Fibroblast of skin of left quadriceps (primary cell): ENCODE data around the gene CLEC20A.

Experiments
- DNase-seq, 2 experiments: peaks; one replicate each; pipeline ENCODE4 v3.0.0-alpha.2; 2013; ENCODE audit warnings: low read depth in 2 of 2

Gene CLEC20A

DNA sequence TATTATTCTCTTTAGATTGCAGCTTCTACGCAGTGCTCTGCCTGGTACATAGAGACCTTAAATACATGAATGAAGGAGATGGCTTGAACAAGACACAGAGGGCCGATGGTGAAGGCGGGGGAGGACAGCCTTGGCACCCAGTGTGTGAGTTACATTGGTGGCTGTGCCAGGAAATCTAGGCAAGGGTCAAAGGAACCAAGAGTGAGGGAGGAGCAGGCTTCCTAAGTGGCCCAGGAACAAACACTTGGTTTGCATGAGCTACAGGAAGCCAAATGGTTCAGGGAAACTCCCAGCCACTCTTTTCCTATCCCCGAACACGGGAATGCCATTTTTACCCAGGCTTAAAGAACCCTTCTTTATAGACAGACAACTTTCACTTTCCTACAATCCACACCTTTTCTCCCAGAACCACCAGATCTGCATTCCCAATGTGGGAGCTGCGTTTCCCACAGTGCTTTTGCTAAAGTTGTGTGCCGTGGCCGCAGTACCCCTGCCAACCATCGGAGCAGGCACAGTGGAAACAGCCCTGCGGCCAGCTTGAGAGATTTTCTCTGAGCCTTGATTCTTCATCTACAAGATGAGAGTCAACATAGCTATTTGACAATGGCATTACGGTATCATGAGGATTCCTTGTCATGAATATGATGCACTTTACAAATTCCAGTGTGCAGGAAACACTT lies 3.5 kb upstream of the CLEC20A start:
- no peak for DNase-seq

DNA sequence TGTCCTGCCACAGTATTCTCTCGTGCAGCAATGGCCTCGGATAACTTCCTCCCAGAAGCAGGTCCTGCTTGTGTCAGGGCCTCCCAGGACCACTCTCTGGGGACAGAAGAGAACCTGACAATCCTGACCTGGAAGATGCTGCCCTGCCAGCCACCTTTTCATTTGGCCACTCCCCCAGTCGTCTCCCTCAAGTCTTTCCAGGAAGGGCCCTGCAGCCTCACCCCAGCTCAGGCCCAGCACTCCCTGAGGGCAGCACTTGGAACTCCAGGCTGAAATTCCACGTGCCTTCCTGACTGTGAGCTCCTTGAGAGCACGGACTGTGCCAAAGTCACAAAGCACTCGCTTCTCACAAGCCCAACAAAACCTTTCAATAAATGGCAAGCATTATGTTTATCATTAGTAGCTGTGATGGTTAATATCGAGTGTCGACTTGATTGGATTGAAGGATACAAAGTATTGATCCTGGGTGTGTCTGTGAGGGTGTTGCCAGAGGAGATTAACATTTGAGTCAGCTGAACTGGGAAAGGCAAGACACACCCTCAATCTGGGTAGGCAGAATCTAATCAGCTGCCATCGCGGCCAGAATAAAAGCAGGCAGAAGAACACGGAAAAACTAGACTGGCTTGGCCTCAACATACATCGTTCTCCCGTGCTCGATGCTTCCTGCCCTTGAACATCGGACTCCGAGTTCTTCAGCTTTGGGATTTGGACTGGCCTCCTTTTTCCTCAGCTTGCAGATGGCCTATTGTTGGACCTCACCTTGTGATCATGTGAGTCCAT lies 2.3 kb upstream of the CLEC20A start:
- no peak for DNase-seq

DNA sequence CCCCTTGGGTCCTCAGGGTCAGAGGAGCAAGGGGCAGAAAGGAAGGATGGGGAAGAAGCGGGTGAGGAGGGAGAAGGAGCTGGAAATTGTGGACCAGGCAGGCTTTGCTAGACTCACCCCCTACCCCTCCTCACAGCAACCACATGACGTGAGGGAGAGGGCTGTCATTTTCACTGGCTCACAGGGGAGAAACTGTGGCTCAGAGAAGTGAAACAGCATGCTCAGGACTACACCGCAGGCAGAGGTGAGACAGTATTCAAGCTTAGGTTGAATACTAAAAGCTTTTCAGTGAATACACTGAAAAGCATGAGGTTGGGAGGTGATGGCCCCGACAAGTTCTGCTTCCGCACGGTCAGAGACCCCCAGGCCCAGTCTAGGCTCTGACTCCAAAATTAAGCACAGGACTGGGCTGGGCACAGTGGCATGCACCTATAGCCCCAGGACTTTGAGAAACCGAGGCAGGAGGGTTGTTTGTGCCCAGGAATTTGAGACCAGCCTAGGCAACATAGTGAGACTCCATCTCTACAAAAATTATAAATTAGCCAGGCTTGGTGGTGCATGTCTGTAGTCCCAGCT lies 1.2 kb upstream of the CLEC20A start:
- DNase-seq, result no peak

DNA sequence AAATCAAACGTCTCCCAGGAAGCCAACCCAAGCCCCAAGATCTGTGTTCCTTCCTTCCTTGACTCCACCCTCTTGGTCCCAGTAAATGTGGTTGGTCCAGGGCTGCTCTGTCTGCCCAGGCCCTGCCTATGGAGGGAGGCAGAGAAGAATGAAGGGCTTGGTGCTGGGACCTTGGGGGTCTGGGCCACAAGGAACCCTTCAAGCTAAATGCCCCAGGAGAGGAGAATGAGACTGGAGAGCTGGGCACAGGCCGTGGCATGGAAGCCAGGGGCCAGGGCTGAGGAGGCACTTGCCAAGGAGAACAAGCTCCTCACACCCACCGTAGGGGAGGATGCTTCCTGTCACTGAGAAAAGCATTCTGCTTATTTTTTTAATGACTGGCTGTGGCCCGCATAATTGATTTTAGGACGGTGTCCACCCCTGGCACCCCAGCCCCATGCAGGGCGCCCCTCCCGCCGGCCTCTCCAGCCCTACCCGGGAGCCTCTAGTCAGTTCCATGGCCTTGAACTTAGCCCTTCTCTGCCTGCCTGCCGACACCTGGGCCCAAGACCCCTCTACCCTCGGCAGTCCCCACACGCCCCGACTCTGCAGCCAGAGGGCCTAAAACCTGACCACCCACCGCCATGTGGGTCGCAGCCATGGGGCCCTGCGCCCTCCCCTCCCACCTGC lies 889 bp downstream of the CLEC20A start:
- no peak for DNase-seq

DNA sequence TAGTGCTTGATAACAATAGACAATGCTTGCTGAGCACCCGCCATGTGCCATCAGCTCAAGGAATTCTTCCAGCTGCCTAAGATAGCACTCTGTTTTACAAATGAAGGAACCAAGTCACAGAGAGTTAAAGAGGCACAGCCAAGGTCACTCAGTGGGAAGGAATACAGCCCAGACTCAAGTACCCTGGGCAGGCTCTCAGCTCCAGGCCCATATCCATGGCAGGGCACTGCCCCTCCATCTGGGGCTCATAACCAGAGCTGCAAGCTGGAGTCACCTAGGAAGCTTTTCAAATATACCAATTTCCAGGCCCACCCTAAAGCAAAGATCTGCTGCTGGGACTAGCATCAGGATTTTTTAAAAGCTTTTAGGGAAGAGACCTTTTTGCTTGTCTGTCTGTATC lies 1.6 kb downstream of the CLEC20A start:
- no peak for DNase-seq

DNA sequence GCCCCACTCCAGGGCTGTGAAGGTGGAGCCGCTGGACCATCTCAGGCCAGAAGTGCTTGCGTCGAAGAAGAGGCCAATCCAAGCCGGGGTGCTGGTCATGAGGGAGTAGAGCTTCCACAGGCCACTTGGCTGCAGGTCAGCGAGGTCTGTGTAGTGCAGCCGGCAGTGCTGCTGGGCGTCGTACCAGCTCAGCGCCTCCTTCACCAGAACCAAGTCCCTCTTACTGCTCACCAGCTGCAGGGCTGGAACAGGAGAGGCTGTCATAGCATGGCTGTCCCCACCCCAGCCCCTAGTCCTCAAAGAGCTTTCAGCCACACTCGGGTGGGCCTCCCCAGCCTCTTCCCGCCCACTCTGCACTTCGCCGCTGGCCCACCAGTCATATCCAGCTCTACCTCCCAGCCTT lies 2.2 kb downstream of the CLEC20A start:
- no peak for DNase-seq

DNA sequence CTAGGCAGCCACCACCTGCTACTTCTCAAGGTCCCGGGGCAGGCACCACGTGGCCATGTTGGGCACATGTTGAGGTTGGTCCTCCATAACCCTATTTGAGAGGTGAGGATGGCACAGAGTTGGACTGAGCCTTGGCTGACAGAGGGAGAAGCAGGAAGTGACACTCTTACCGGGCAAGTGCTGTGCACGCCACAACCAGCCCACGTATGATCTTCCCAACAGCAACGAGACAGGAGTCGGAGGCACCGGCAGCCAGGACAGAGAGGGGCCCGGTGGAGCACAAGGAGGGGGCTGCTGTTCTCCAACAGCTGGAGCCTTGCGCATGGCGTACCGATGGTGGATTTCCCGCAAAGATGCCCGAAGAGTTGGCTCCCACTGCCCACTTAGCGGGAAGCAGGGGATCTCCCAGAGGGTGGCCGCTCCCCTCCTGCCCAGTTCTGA lies 3.4 kb downstream of the CLEC20A start:
- DNase-seq, result no peak

DNA sequence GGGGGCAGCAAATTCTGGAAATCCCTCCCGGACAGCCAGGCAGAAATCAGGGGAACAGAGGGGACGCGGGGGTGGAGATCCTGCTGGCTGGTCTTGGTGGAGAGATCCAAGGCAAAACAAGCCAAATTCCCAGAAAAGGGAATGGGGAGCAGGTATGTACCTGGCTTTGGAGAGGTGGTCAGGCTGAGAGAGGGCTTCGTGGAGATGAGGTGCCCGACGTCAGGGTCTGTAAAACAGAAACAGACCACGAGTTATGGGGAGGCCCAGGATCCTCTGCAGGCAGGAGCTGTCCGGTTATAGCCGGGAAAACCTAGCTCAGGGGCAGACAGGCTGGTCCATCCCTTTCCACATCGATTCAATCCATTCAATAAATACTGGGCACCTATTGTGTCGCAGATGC lies 4.4 kb downstream of the CLEC20A start:
- DNase-seq, result no peak

DNA sequence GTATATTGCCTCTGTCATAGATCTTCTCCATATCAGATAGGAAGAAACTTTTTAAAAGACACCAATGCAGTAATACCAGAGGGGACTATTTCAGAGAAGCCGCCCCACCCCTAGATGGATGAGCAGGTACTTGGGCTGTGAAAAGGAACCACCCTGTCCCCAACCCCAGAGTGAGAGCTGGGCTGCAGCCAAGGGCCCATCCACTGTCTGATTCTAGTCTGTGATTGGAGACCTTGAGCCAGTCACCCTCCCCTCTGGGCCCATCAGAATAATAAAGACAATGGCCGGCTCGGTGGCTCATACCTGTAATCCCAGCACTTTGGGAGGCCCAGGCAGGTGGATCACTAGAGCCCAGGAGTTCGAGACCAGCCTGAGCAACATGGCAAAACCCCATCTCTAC lies 5.0 kb downstream of the CLEC20A start:
- no peak for DNase-seq

DNA sequence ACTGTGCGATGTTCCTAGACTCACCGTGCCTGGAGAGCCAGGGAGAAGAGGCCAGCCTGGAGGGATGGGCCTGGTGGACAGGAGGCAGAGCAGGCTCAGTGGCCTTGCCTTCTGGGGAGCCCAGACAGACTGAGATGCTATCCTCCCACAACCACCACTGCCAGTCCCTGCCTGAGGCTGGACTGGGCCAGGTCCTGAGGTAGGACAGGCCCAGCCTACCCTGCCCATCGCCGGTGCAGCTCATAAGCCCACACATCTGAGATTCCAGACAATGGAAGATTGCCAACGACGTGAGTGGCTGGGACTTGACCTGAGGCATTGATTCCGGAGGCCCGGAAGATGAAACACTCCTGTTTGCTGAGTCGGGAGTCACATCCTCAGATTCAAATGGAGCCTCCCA lies 5.8 kb downstream of the CLEC20A start:
- no peak for DNase-seq

DNA sequence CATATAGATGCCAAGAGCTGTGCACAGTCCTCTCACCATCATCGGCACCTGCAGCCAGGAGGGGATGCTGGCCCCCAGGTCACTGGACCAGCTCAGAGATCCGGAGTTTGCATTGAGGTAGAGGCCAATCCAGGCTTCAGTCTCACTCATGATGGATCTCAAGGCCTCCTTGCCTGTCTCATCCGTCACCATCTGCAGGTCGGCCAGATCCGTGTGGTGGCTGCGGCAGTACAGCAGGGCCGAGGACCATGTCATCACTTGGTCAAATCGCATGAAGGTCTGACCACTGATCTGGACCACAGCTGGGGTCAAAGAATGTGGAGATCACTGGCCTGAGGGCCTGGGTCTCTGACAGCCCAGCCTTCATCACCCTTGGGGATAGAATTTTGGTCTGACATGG lies 6.6 kb downstream of the CLEC20A start:
- DNase-seq, result no peak

DNA sequence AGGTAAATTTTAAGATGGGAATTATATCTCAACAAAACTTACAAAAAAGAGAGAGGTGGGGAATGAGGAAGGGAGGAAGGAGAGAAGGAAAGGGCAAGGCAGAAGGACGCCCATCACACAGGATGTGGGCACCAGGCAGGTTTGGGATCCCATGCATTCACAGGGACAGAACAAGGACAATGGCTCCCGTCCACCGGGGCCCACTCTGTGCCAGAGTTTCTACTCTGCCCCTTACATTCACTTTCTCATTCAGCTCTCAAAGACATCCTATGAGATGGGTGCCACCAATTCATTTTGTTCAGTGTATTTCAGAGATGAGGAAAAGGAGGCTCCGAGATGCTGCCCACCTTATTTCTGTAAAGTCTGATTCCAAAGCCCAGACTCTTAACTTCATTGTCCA lies 7.4 kb downstream of the CLEC20A start:
- DNase-seq, result no peak

DNA sequence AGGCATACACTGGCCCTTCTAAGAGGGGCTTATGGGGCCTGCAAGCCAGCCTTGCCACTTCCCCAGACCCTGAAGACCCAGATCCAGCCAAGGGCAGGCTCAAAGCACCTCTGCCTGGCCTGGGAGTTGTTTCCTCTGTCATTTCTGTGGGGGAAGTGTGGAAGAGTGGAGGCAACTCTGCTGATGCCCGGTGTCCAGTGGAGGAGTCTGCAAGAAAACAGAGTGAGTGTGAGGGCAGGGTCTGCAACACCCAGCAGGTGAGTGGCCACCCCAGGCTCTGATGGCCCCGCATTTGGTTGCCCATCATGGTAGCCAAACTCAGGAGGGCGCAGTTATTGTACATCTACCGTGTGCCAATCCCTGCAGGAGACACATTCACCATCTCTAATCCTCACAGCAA lies 8.4 kb downstream of the CLEC20A start:
- DNase-seq, result no peak

DNA sequence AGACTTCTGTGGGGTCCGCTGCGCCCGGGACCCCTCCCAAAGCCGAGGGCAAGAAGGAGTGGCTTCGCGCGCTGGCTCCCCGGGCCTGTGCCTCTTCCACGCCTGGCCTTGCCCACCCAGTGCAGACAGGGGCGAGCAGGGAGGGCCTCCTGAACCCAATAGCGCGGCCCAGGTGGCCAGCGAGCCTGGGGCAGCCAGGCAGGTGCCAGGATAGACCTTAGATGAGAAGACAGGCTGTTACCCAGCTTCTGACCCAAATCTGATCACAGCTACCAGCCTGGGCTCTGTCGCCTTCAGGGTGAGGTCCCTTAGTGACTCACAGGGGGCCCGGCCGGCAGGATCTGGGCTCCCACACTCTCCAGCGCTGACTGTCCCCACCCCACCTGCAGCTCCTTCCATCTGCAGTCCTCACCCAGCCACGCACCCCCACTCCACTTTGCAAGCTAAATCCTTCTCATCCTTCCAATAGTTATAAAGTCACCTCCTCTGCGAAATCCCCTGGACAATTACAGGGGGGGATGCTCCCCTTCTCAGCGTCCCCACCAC lies 9.6 kb downstream of the CLEC20A start:
- no peak for DNase-seq

DNA sequence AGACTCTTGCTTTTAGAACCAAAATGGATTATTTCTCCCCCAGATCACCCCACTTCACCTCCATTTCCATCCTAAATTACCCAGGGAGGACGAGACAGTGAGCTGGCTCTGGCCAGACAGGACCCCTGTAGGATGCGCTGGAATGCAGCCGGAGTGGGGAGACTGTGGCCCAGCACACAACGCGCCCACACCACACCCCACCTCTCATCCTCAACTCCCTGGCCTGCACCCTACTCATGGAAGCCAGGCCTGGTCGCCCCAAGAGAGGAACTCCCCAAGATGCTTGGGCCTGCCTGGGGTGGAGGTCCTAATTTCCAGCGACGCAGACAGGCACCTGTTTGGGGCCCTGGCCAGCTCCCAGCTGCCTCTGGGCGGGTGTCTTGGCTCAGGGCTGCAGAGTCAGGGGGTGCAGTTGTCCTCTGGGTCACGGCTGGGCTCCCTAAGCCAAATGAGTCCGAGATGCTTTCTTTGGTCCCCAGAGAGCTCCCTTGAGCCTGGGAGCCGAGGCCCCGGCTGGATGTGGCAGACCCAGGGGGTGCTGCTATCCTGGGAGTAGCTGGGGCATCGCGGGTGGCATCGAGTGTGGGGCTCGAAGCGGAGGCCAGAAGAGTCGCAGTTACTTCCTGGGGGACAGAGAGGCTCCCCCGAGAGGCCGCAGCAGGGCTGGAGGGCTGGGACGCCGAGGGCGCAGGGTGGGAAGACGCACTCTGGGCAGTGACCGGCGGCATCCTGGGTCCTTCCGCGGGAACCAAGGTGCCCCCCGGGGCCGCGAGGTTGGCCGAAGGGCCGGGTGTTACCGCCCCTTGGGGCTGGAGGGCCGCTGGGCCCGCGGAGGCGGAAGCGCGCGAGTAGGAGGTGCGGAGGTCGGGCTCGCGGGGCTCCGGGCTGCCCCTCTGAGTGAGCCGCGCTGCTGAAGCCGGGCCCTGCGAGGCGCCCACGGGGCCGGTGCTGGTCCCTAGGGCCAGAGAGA lies 10.4 kb downstream of the CLEC20A start:
- DNase-seq, result no peak

DNA sequence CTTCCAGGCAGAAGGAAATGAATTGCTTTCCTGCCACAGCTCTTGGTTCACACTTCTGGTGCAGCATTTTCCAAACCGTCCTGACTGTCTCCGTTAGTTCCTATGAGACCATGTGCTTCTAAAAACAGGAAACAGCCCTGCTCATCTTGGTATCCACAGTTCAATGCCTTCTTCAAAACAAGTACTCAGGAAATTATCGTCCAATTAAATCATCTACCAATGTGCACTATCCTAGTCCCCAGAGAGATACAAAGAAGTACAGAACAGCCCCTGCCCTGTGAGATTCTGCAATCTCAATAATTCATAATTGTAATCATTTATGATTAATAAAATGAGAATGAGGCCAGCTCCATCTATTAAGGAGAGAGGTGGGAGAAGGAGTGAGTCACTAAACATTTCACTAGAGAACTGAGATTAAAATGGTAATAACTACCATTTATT lies 11.2 kb downstream of the CLEC20A start:
- no peak for DNase-seq

DNA sequence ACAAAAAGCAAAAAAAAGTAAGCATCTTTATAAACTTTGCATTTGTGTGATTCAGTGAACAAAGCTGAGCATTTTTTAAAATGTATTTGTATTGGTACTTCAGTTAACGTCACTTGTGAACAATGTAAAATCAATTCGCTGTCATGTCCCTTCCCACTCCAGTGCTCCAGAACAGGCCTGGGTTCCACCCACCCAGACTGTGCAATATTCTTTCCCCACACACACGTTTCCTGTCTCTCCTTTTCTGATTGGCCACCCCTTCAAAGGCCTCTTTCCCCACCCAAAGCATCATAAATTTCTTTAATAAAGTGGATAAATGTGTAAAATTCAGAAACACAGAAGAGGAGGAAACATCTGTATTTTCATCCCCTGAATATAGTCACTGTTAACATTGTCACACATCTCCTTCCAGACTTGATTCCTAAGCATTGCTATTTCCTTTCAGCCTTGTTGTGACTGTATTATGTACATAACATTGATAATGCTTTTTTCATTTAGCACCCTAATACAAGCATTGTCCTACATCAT lies 12.0 kb downstream of the CLEC20A start:
- DNase-seq, result no peak

DNA sequence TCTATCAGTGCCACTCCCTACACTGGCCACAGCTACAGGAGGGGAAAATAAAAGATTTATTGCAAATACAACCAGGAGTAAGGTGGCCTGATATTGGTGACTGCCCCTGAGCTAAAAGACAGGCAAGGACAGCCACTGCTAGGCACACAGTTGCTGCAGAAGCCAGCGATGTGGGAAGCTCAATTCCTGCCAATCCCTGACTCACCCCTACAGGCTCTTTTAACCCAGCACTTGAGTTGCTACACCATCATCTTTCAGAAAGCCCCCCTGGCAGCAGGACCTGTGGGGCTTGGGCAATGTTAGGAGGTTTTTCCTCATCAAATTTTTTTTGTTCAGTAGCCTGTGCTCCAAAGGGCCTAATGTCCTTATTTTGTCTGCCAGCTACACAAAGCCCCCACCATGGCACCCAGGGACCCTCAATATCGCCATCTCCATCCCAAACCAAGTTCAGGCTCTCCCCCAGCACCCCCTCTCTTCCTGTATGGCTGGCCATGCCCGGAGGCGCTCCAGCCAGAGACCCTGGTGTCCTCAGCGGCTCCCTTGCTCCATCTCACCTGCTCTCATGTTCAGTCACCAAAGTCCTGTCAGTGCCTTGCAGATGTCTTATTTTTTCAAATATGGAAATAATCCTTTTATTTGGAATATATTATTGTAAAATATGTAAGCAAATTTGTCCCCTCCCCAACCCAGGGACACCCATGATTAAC lies 13.4 kb downstream of the CLEC20A start:
- no peak for DNase-seq

DNA sequence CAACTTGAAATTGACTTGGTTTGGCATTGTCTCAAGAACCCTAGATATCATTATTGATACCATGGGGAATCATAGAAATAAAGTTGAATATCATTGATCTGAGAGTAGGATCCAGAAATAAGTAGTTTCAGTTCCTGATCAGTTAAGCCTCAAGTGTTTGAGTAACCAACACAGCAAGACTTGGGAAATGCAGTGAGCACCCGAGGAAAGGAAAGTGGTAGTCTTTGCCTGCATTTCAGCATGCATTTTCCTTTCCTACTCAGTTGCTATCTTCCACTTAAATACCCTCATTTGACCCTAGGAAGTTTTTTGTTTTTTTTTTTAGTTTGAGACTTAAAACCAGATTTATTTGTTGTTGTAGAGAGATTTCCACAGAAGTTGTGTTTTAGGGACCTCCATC lies 18.9 kb downstream of the CLEC20A start:
- DNase-seq, result no peak

DNA sequence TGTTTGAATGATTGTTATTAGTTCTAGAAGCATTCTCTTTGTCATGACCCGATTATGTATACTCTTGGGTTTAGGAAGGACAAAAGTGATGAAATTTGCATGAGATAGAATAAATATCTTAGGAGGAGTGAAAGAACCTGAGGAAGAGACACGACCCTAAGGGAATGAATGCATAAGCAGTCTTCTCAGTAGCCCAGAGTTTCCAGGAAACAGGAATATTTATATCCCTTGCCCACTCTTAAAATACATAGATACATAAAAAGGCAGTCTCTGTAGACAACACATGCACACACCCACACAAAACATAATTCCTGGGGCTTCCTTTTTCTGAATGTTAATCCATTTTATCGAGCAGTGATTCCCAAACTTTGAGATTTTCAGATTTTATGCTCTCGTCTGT lies 19.4 kb downstream of the CLEC20A start:
- no peak for DNase-seq
